H9 (cell line): ENCODE data around the gene EGR4. TPM values are rescaled to one million over a fixed set of nuclear protein-coding genes. Genes with fewer than 3 reads are reported as not detected.

Experiments
- DNase-seq: peaks from one replicate; pipeline ENCODE4 v3.0.0-alpha.2; 2017
- H2AFZ ChIP-seq: one replicate; pipeline ENCODE4 v1.6.1; 2013; ENCODE audit warnings: mild to moderate bottlenecking, low read length, control low read depth, moderate library complexity
- H2AK5ac ChIP-seq: 2 replicates; pipeline ENCODE4 v1.6.1; 2013; ENCODE audit warnings: low read length, control low read depth, mixed read lengths; ENCODE audit not compliant: insufficient read length
- H2BK120ac ChIP-seq: one replicate; pipeline ENCODE4 v1.6.1; 2013; ENCODE audit warnings: low read depth, mild to moderate bottlenecking, low read length, control low read depth, inconsistent platforms; ENCODE audit not compliant: poor library complexity, severe bottlenecking
- H2BK12ac ChIP-seq: 2 replicates; pipeline ENCODE4 v1.6.1; 2013; ENCODE audit warnings: low read length, control low read depth, mixed read lengths, low read depth; ENCODE audit not compliant: insufficient read length
- H2BK15ac ChIP-seq: 2 replicates; pipeline ENCODE4 v1.6.1; 2013; ENCODE audit warnings: low read depth, low read length, control low read depth
- H2BK20ac ChIP-seq: one replicate; pipeline ENCODE4 v1.6.1; 2013; ENCODE audit warnings: low read depth, mild to moderate bottlenecking, low read length, control low read depth, inconsistent platforms; ENCODE audit not compliant: poor library complexity, severe bottlenecking
- H2BK5ac ChIP-seq: 2 replicates; pipeline ENCODE4 v1.6.1; 2013; ENCODE audit warnings: low read length, control low read depth, mixed read lengths; ENCODE audit not compliant: insufficient read length
- H3K14ac ChIP-seq: 2 replicates; pipeline ENCODE4 v1.6.1; 2013; ENCODE audit warnings: low read length, control low read depth; ENCODE audit not compliant: insufficient read depth
- H3K18ac ChIP-seq: 2 replicates; pipeline ENCODE4 v1.6.1; 2013; ENCODE audit warnings: low read depth, mild to moderate bottlenecking, mixed read lengths, low read length, control low read depth; ENCODE audit not compliant: insufficient read length
- H3K23ac ChIP-seq: 2 replicates; pipeline ENCODE4 v1.6.1; 2013; ENCODE audit warnings: low read length, control low read depth, mixed read lengths, low read depth; ENCODE audit not compliant: insufficient read length
- H3K23me2 ChIP-seq: 2 replicates; pipeline ENCODE4 v1.6.1; 2013; ENCODE audit warnings: low read depth, mild to moderate bottlenecking, mixed read lengths, low read length, control low read depth; ENCODE audit not compliant: insufficient read length, poor library complexity, severe bottlenecking
- H3K27ac ChIP-seq: 2 replicates; pipeline ENCODE4 v1.5.1; 2013; ENCODE audit warnings: low read length, control low read depth, mixed read lengths, low read depth; ENCODE audit not compliant: insufficient read length
- H3K27me3 ChIP-seq: 2 replicates; pipeline ENCODE4 v1.6.1; 2013; ENCODE audit warnings: low read length, control low read depth, inconsistent platforms; ENCODE audit not compliant: insufficient read depth
- H3K4ac ChIP-seq: 2 replicates; pipeline ENCODE4 v1.6.1; 2013; ENCODE audit warnings: low read depth, mild to moderate bottlenecking, control low read depth, inconsistent platforms, low read length, moderate library complexity
- H3K4me1 ChIP-seq: 2 replicates; pipeline ENCODE4 v1.6.1; 2013; ENCODE audit warnings: low read length, control low read depth, inconsistent platforms; ENCODE audit not compliant: insufficient read depth
- H3K4me2 ChIP-seq: 2 replicates; pipeline ENCODE4 v1.6.1; 2013; ENCODE audit warnings: low read length, control low read depth, mixed read lengths; ENCODE audit not compliant: insufficient read length, insufficient read depth
- H3K56ac ChIP-seq: 2 replicates; pipeline ENCODE4 v1.6.1; 2013; ENCODE audit warnings: low read depth, mild to moderate bottlenecking, mixed read lengths, low read length, control low read depth; ENCODE audit not compliant: insufficient read length
- H3K79me1 ChIP-seq: 2 replicates; pipeline ENCODE4 v1.6.1; 2013; ENCODE audit warnings: low read depth, mild to moderate bottlenecking, moderate library complexity, low read length, control low read depth, inconsistent platforms; ENCODE audit not compliant: insufficient read depth, poor library complexity, severe bottlenecking
- H3K79me2 ChIP-seq: 2 replicates; pipeline ENCODE4 v1.6.1; 2013; ENCODE audit warnings: low read length, control low read depth, inconsistent platforms; ENCODE audit not compliant: insufficient read depth
- H3K9ac ChIP-seq: 2 replicates; pipeline ENCODE4 v1.6.1; 2013; ENCODE audit warnings: low read length, control low read depth, mixed read lengths; ENCODE audit not compliant: insufficient read length; ENCODE audit errors: extremely low read depth
- H3K9me3 ChIP-seq: one replicate; pipeline ENCODE4 v1.6.1; 2013; ENCODE audit warnings: low read depth, low read length, inconsistent platforms; ENCODE audit not compliant: control insufficient read depth
- H3T11ph ChIP-seq: one replicate; pipeline ENCODE4 v1.6.1; 2013; ENCODE audit warnings: mild to moderate bottlenecking, low read length, control low read depth, inconsistent platforms
- H4K20me1 ChIP-seq: one replicate; pipeline ENCODE4 v1.6.1; 2013; ENCODE audit not compliant: control insufficient read depth, insufficient read length, insufficient read depth
- H4K5ac ChIP-seq: 2 replicates; pipeline ENCODE4 v1.6.1; 2013; ENCODE audit warnings: low read depth, mild to moderate bottlenecking, mixed read lengths, low read length, control low read depth; ENCODE audit not compliant: insufficient read length
- H4K8ac ChIP-seq: replicated peaks from 2 replicates; pipeline ENCODE4 v1.6.1; 2013; ENCODE audit warnings: low read length, control low read depth, mixed read lengths, low read depth; ENCODE audit not compliant: insufficient read length
- H4K91ac ChIP-seq: 2 replicates; pipeline ENCODE4 v1.6.1; 2013; ENCODE audit warnings: low read depth, mild to moderate bottlenecking, moderate library complexity, mixed read lengths, low read length, control low read depth; ENCODE audit not compliant: insufficient read length
- H3K27ac Mint-ChIP-seq, 3 experiments: 2 replicates in 2 of 3; 3 replicates in 1 of 3; pipeline ENCODE4 v1.8.0; 2020 to 2021; ENCODE audit warnings: mixed read lengths in 3 of 3, mild to moderate bottlenecking in 1 of 3, moderate library complexity in 1 of 3
- H3K27me3 Mint-ChIP-seq: 2 replicates; pipeline ENCODE4 v1.8.0; 2021; ENCODE audit warnings: low read depth, mild to moderate bottlenecking, moderate library complexity, mixed read lengths
- H3K36me3 Mint-ChIP-seq, 3 experiments: 2 replicates in 2 of 3; 3 replicates in 1 of 3; pipeline ENCODE4 v1.8.0; 2020 to 2021; ENCODE audit warnings: low read depth in 3 of 3, mixed read lengths in 3 of 3; ENCODE audit not compliant: insufficient read depth in 1 of 3
- H3K4me1 Mint-ChIP-seq, 2 experiments: 2 replicates each; pipeline ENCODE4 v1.8.0; 2020; ENCODE audit warnings: mixed read lengths in 2 of 2
- H3K4me3 Mint-ChIP-seq, 2 experiments: 2 replicates in 1 of 2; 3 replicates in 1 of 2; pipeline ENCODE4 v1.8.0; 2020 to 2021; ENCODE audit warnings: mild to moderate bottlenecking in 2 of 2, mixed read lengths in 2 of 2, moderate library complexity in 1 of 2
- H3K9me3 Mint-ChIP-seq, 2 experiments: 2 replicates in 1 of 2; 3 replicates in 1 of 2; pipeline ENCODE4 v1.8.0; 2020; ENCODE audit warnings: mild to moderate bottlenecking in 2 of 2, mixed read lengths in 2 of 2, moderate library complexity in 1 of 2
- CTCF ChIP-seq: fragments of 200-600 bp; sonication (generic); conservative IDR thresholded peaks from 3 replicates; pipeline ENCODE4 v1.8.0; 2021; ENCODE audit warnings: antibody characterized with exemption, mild to moderate bottlenecking
- WGBS: extraction: QIAGEN DNeasy Blood & Tissue Kit; methylation state at CpG from one replicate; pipeline ENCODE4 v1.1.7; 2013; ENCODE audit warnings: missing lambda C conversion rate, low lambda C conversion rate, mixed read lengths; ENCODE audit not compliant: insufficient read length; ENCODE audit errors: extremely low coverage; 5-methylcytosine and 5-hydroxymethylcytosine counted together
- total RNA-seq: library from RNA; stranded (reverse); gene quantifications from 2 replicates; pipeline ENCODE4 v1.2.1, GENCODE V29; 2021

Gene EGR4
- total RNA-seq, 1 experiment from 2014 or later, result 0.85 TPM

- no peak overlapping the region for H4K8ac ChIP-seq
- no peak overlapping the region for H3T11ph ChIP-seq
- H2BK5ac ChIP-seq, result no peak overlapping the region
- Mint-ChIP-seq H3K4me3 (no peak overlapping the region), H3K9me3 (peaks cover 7 to 8% of the 10 kb centered on the region in 2 experiments; a peak in 3 of 5 replicates), H3K27ac (no peak overlapping the region), H3K27me3 (peaks cover 7% of the 10 kb centered on the region), H3K36me3 (no peaks in the 10 kb centered on the region), H3K4me1 (no peaks in the 10 kb centered on the region)
- no peak overlapping the region for H3K14ac ChIP-seq
- no peak overlapping the region for H2AFZ ChIP-seq
- no peak overlapping the region for H2BK20ac ChIP-seq
- no peak for TF ChIP-seq CTCF
- H3K4me1 ChIP-seq, result no peaks in the 10 kb centered on the region
- H3K23me2 ChIP-seq, result no peaks in the 10 kb centered on the region
- H2BK12ac ChIP-seq, result no peak overlapping the region
- H3K79me1 ChIP-seq, result no peaks in the 10 kb centered on the region
- no peak overlapping the region for H3K56ac ChIP-seq
- no peak overlapping the region for H2BK15ac ChIP-seq
- H4K91ac ChIP-seq, result no peak overlapping the region
- WGBS, result no CpG with 5 or more reads among the region's 3 CpGs
- H3K27ac ChIP-seq, result no peak overlapping the region
- no peak overlapping the region for H3K9ac ChIP-seq
- H3K23ac ChIP-seq, result no peak overlapping the region
- no peak overlapping the region for H3K4me2 ChIP-seq
- H4K20me1 ChIP-seq, result no peaks in the 10 kb centered on the region
- H3K79me2 ChIP-seq, result no peaks in the 10 kb centered on the region
- no peak overlapping the region for H2BK120ac ChIP-seq
- no peaks in the 10 kb centered on the region for H3K9me3 ChIP-seq
- no peaks in the 10 kb centered on the region for H3K27me3 ChIP-seq
- no peak overlapping the region for H3K18ac ChIP-seq
- H2AK5ac ChIP-seq, result no peak overlapping the region
- H3K4ac ChIP-seq, result no peak overlapping the region
- no peak overlapping the region for H4K5ac ChIP-seq
- DNase-seq, result no peak
These were observed 45.9 kb upstream of the EGR4 start for GRCh38 chr2:73339201-73339600.
